Measurements from ENCODE around the gene HUNK.

- no peak for TF ChIP-seq CTCF (IDR thresholded peaks at IDR 0.05)
- TF ChIP-seq POLR2A (IDR thresholded peaks at IDR 0.05) = no peak
These were observed at the start of gene HUNK for GRCh38 chr21:31872452-31873274.

All from adrenal gland (tissue), 5 donors.